AG04449 (cell line): ENCODE results near the gene PARD3B.
A peak's percentile ranks its signal among the peaks of the same experiment; 100 is the strongest.

Source experiments
- CTCF ChIA-PET: fragments of 350-600 bp; formaldehyde crosslinking; extraction: SDS; loops from one replicate; lab custom pipeline; 2021; ENCODE audit warnings: antibody characterized with exemption; lab: Yijun Ruan, JAX
- POLR2A ChIA-PET: fragments of 400-600, 350-600 bp; formaldehyde crosslinking; extraction: SDS; loops from one replicate; lab custom pipeline; 2020; ENCODE audit warnings: antibody characterized with exemption, inconsistent platforms; lab: Yijun Ruan, JAX
- DNase-seq: peaks from one replicate; pipeline ENCODE4 v3.0.0-alpha.2; 2010; ENCODE audit warnings: low read depth, low spot score
- H3K4me3 ChIP-seq: 2 replicates; pipeline ENCODE4 v1.5.1; 2011; ENCODE audit warnings: low read depth, mild to moderate bottlenecking, control low read depth, low read length
- CTCF ChIP-seq: IDR thresholded peaks from one replicate; pipeline ENCODE4 v1.5.1; 2011; ENCODE audit warnings: mild to moderate bottlenecking, moderate library complexity, low read length, control low read depth, inconsistent platforms; ENCODE audit not compliant: insufficient read depth; ENCODE audit errors: missing control alignments

Gene PARD3B

GRCh38 chr2:205655779-205656456 lies 1110.6 kb downstream of the PARD3B start:
- CTCF ChIA-PET, result interaction anchor here (0.7 to 1.3 kb wide), 2 partner anchors 19 to 23 kb away, joined by 3 read pairs; no protein-coding TSS in a partner anchor
- POLR2A ChIA-PET, result no interaction called here
- TF ChIP-seq CTCF, result no peak
- no peak overlapping the region for H3K4me3 ChIP-seq
- DNase-seq, result no peak

DNA sequence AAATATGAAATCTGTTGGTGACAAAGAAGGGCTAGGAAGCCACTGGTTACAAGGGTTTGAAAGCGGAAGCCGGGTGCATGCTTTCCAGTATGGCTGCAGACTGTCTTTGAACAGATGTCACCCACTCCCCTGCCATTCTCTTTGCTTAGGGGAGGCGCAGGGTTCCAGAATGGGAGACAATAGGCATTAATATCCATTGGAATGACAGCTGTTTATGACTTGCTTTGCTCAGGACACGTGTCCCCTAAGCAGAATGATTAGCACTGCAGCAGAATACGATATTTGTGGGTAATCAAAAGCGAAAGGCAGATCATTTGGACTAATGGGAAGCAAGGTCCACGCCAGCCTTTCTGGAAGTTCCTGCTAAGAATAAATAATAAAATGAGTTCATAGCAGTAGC lies 1111.2 kb downstream of the PARD3B start:
- H3K4me3 ChIP-seq, result no peak overlapping the region
- TF ChIP-seq CTCF, result no peak
- no peak for DNase-seq
- POLR2A ChIA-PET, result no interaction called here
- CTCF ChIA-PET, result no interaction called here

- CTCF ChIA-PET, result no interaction called here
- TF ChIP-seq CTCF, result no peak
- no peak overlapping the region for H3K4me3 ChIP-seq
- POLR2A ChIA-PET, result no interaction called here
- no peak for DNase-seq
Observed at GRCh38 chr2:205656941-205657340, 1111.7 kb downstream of the PARD3B start.

- no peak overlapping the region for H3K4me3 ChIP-seq
- peak; percentile 82 for DNase-seq
- CTCF ChIA-PET, result no interaction called here
- no peak for TF ChIP-seq CTCF
- POLR2A ChIA-PET, result no interaction called here
Observed at GRCh38 chr2:205657579-205657978, 1112.3 kb downstream of the PARD3B start.

- ChIA-PET CTCF (interaction anchor here (6.0 kb wide), 1 partner anchor 17 kb away, joined by 30 read pairs; no protein-coding TSS in a partner anchor), POLR2A (no interaction called here)
- DNase-seq, result no peak
- no peak for TF ChIP-seq CTCF
- H3K4me3 ChIP-seq, result no peak overlapping the region
Observed at GRCh38 chr2:205658068-205658467, 1112.8 kb downstream of the PARD3B start.

- ChIA-PET POLR2A (no interaction called here), CTCF (interaction anchor here (1.5 to 6.0 kb wide), 2 partner anchors 17 to 21 kb away, joined by 5 to 30 read pairs; no protein-coding TSS in a partner anchor)
- DNase-seq, result no peak
- no peak for TF ChIP-seq CTCF
- no peak overlapping the region for H3K4me3 ChIP-seq
Observed at GRCh38 chr2:205658572-205658971, 1113.3 kb downstream of the PARD3B start.
